Measurements from ENCODE around the gene BLID. TPM values are rescaled to one million over a fixed set of nuclear protein-coding genes. Genes with fewer than 3 reads are reported as not detected.
A peak's percentile ranks its signal among the peaks of the same experiment; 100 is the strongest.

The BLID gene
- total and polyA plus RNA-seq, 2 of the 4 experiments (the other 2 are of a cell fraction), result 0.24 to 30.8 TPM

DNA sequence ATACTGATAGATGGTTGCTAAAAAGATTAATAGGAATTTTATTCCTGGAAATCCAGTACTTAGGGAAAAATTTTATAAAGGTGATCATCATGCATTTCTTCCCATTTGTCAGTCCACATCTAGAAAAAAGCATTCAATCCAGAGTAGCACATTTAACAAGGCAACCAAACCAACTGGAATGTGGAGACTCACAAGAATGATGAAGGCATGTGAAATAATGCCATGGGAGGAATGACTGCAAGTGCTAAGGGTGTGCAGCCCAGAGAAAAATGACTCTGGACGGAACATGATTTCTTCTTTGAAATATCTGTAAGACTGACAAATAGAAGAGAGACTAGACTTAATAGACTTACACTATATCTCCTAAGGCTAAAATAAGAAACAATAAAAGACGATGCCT lies 33.8 kb downstream of the BLID start:
- no peak overlapping the region for H2AK5ac ChIP-seq (ENCODE audit: low read depth, low read length)
- H3K9me3 ChIP-seq (ENCODE audit: control insufficient read depth, insufficient read depth, low read length), result no peaks in the 10 kb centered on the region
- peaks cover 4% of the 10 kb centered on the region for H3K36me3 ChIP-seq (ENCODE audit: control insufficient read depth, insufficient read depth, low read length)
- POLR2A ChIA-PET (ENCODE audit: unreplicated experiment), result no interaction called here
- H2BK20ac ChIP-seq (ENCODE audit: low read depth, low read length), result no peak overlapping the region
- no peak overlapping the region for H3K14ac ChIP-seq (replicated peaks; ENCODE audit: low read depth, low read length)
- WGBS, 2 experiments (ENCODE audit: extremely low coverage in 2 of 2, insufficient read length in 1 of 2), result no CpG with 5 or more reads among the region's 2 CpGs
- no peak overlapping the region for H3K9ac ChIP-seq (ENCODE audit: low read depth, low read length)
- H3K79me1 ChIP-seq (ENCODE audit: low read depth in 1 of 2, low read length in 2 of 2), result peaks cover 3 to 11% of the 10 kb centered on the region in 2 experiments; a peak in 2 of 4 replicates
- CTCF ChIA-PET, result no interaction called here
- H2BK15ac ChIP-seq (ENCODE audit: low read depth, low read length), result no peak overlapping the region
- no peak overlapping the region for H3K4me2 ChIP-seq (ENCODE audit: low read depth, low read length)
- H3K18ac ChIP-seq (ENCODE audit: low read depth, low read length), result no peak overlapping the region
- no peaks in the 10 kb centered on the region; the same call in 1 of the 2 replicates for H3K9me1 ChIP-seq (ENCODE audit: insufficient read depth, low read length)
- intact Hi-C loops (cut with micrococcal nuclease), result loop anchor here (10.0 kb wide), 1 partner anchor 267 kb away; no protein-coding TSS in a partner anchor
- peaks cover 8% of the 10 kb centered on the region; the same call in 1 of the 2 replicates for H4K20me1 ChIP-seq (ENCODE audit: insufficient read depth, low read length)
- peak overlapping the region; percentile 34 for H2BK5ac ChIP-seq (ENCODE audit: low read depth, low read length, poor library complexity, severe bottlenecking)
- BruUV-seq (replicated peaks), result no TSS peak
- no peak overlapping the region for H3K4ac ChIP-seq (ENCODE audit: low read depth, low read length)
- no peaks in the 10 kb centered on the region; the same call in 1 of the 2 replicates for H3K4me1 ChIP-seq (ENCODE audit: control insufficient read depth, insufficient read depth, low read length)
- dilution Hi-C loops (cut with HindIII; ENCODE audit: low sequenced_read_pairs, unreplicated experiment), result no loop called here
- no peak overlapping the region for H3K23ac ChIP-seq (ENCODE audit: low read depth, low read length)
- H2AFZ ChIP-seq (replicated peaks; ENCODE audit: low read length, poor library complexity), result no peak overlapping the region
- no peak overlapping the region for H3K4me3 ChIP-seq (ENCODE audit: insufficient read depth, low read depth, low read length)
- H2AK9ac ChIP-seq (replicated peaks; ENCODE audit: low read depth, low read length, poor library complexity), result no peak overlapping the region
- no peak for ATAC-seq (ENCODE audit: low read depth)
- in situ Hi-C loops (cut with MboI; ENCODE audit: low sequenced_read_pairs), result no loop called here
- H4K8ac ChIP-seq (ENCODE audit: low read depth in 2 of 2, low read length in 2 of 2), result no peak overlapping the region
- no peak overlapping the region for H2BK120ac ChIP-seq (ENCODE audit: low read depth, low read length)
- no peak overlapping the region for H4K91ac ChIP-seq (ENCODE audit: insufficient read depth, low read depth, low read length)
- TF ChIP-seq FOS (IDR thresholded peaks at IDR 0.05; ENCODE audit: low read depth, low read length), result no peak
- no peak for TF ChIP-seq BHLHE40 (IDR thresholded peaks at IDR 0.05; ENCODE audit: low read depth, low read length)
- TF ChIP-seq MAZ (IDR thresholded peaks at IDR 0.05; ENCODE audit: borderline replicate concordance, low read depth, low read length), result no peak
- no peak for TF ChIP-seq CEBPB (IDR thresholded peaks at IDR 0.05; ENCODE audit: low read depth, low read length)
- TF ChIP-seq RAD21 (IDR thresholded peaks at IDR 0.05; ENCODE audit: low read length), result no peak
- TF ChIP-seq USF2 (IDR thresholded peaks at IDR 0.05; ENCODE audit: low read depth, low read length), result no peak
- no peak for TF ChIP-seq CTCF (conservative IDR thresholded peaks at IDR 0.05; ENCODE audit: low read depth, low read length)
- no peak for TF ChIP-seq RFX5 (IDR thresholded peaks at IDR 0.05; ENCODE audit: low read depth, low read length)
- no peak for TF ChIP-seq NFE2L2 (IDR thresholded peaks at IDR 0.05; ENCODE audit: low read depth, low read length)
- no peak for TF ChIP-seq MAFK (IDR thresholded peaks at IDR 0.05; ENCODE audit: low read depth, low read length)
- TF ChIP-seq MXI1 (IDR thresholded peaks at IDR 0.05; ENCODE audit: borderline replicate concordance, low read depth, low read length), result no peak
- no peak for TF ChIP-seq POLR2A (IDR thresholded peaks at IDR 0.05; ENCODE audit: low read depth, low read length)
- no peak for TF ChIP-seq CHD1 (IDR thresholded peaks at IDR 0.05; ENCODE audit: low read depth, low read length)
- TF ChIP-seq, protein P1, sequence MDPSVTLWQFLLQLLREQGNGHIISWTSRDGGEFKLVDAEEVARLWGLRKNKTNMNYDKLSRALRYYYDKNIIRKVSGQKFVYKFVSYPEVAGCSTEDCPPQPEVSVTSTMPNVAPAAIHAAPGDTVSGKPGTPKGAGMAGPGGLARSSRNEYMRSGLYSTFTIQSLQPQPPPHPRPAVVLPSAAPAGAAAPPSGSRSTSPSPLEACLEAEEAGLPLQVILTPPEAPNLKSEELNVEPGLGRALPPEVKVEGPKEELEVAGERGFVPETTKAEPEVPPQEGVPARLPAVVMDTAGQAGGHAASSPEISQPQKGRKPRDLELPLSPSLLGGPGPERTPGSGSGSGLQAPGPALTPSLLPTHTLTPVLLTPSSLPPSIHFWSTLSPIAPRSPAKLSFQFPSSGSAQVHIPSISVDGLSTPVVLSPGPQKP (IDR thresholded peaks at IDR 0.05; ENCODE audit: borderline replicate concordance, low read depth, low read length), result no peak
- H3K27me3 ChIP-seq (ENCODE audit: control insufficient read depth, insufficient read depth, low read length), result no peaks in the 10 kb centered on the region
- no peak overlapping the region for H4K5ac ChIP-seq (ENCODE audit: low read depth, low read length)
- DNase-seq, result peak; percentile 46
- no peak overlapping the region for H3K27ac ChIP-seq (ENCODE audit: insufficient read depth, low read length)
- no peak overlapping the region for H3K56ac ChIP-seq (ENCODE audit: extremely low read depth, insufficient read depth, low read length)
